CD1c-positive myeloid dendritic cell (primary cell): ENCODE results near the gene RPS15.

ENCODE experiments used
- DNase-seq: peaks from one replicate; pipeline ENCODE4 v3.0.0-alpha.2; 2016; ENCODE audit errors: extremely low spot score

The RPS15 gene

GRCh38 chr19:1483131-1483978 lies 45.2 kb downstream of the RPS15 start:
- no peak for DNase-seq

- no peak for DNase-seq
Observed at GRCh38 chr19:1483979-1484428, 45.8 kb downstream of the RPS15 start.

- no peak for DNase-seq
Observed at GRCh38 chr19:1486720-1487575, 48.8 kb downstream of the RPS15 start.

GRCh38 chr19:1487576-1488281 lies 49.5 kb downstream of the RPS15 start:
- no peak for DNase-seq

GRCh38 chr19:1488282-1488601 lies 50.0 kb downstream of the RPS15 start:
- DNase-seq = no peak

- no peak for DNase-seq
Observed at GRCh38 chr19:1489463-1490310, 51.5 kb downstream of the RPS15 start.
